SK-N-SH (cell line): ENCODE results near the gene B4GALT6. TPM values are rescaled to one million over a fixed set of nuclear protein-coding genes. Genes with fewer than 3 reads are reported as not detected.

ENCODE experiments used
- CTCF ChIA-PET: fragments of 300-600, 350-600 bp; formaldehyde crosslinking; extraction: SDS; loops from one replicate; lab custom pipeline; 2021; lab: Yijun Ruan, JAX
- POLR2A ChIA-PET: fragments of 350-600 bp; sonication (Branson Sonifier 250); formaldehyde crosslinking; extraction: SDS; loops from one replicate; lab custom pipeline; 2020; ENCODE audit warnings: antibody characterized with exemption, inconsistent platforms; lab: Yijun Ruan, JAX
- DNase-seq: peaks from one replicate; pipeline ENCODE4 v3.0.0; 2012
- H2AFZ ChIP-seq: fragments of 200-600 bp; sonication (generic); 2 replicates; pipeline ENCODE4 v1.8.1; 2016; ENCODE audit warnings: antibody characterized with exemption, mild to moderate bottlenecking, low read depth
- H3F3A ChIP-seq: fragments of 200-600 bp; sonication (generic); replicated peaks from 2 replicates; pipeline ENCODE3; 2016; ENCODE audit warnings: antibody characterized with exemption, mild to moderate bottlenecking; ENCODE audit not compliant: insufficient read depth
- H3K27ac ChIP-seq, 2 experiments: fragments of 200-500 bp in 1 of 2; fragments of 200-600 bp in 1 of 2; sonication (Bioruptor generic) in 1 of 2; sonication (generic), shearing (Covaris generic) in 1 of 2; 2 replicates each; pipeline versions ENCODE4 v1.5.1 to v1.6.1; 2014 to 2016; ENCODE audit warnings: low read depth in 2 of 2, inconsistent platforms in 1 of 2, low read length in 1 of 2, mild to moderate bottlenecking in 1 of 2, mixed read lengths in 1 of 2
- H3K27me3 ChIP-seq: fragments of 200-600 bp; sonication (generic), shearing (Covaris generic); 2 replicates; pipeline ENCODE4 v1.6.1; 2016; ENCODE audit warnings: mixed run types; ENCODE audit not compliant: insufficient read depth
- H3K36me3 ChIP-seq, 2 experiments: fragments of 200-500 bp in 1 of 2; fragments of 200-600 bp in 1 of 2; sonication (Bioruptor generic) in 1 of 2; sonication (generic) in 1 of 2; replicated peaks in 1 of 2; 2 replicates each; pipeline versions ENCODE3 to v1.5.1; 2014 to 2016; ENCODE audit warnings: low read length in 1 of 2, mild to moderate bottlenecking in 1 of 2; ENCODE audit not compliant: insufficient read depth in 2 of 2, control insufficient read depth in 1 of 2
- H3K4me1 ChIP-seq, 2 experiments: fragments of 200-500 bp in 1 of 2; fragments of 200-600 bp in 1 of 2; sonication (Bioruptor generic) in 1 of 2; sonication (generic), shearing (Covaris generic) in 1 of 2; 2 replicates each; pipeline versions ENCODE4 v1.5.1 to v1.6.1; 2014 to 2016; ENCODE audit warnings: low read depth in 1 of 2, low read length in 1 of 2, mixed run types in 1 of 2; ENCODE audit not compliant: insufficient read depth in 2 of 2, control insufficient read depth in 1 of 2
- H3K4me2 ChIP-seq: fragments of 200-600 bp; sonication (generic), shearing (Covaris generic); 2 replicates; pipeline ENCODE4 v1.6.1; 2017; ENCODE audit warnings: mixed run types
- H3K4me3 ChIP-seq, 2 experiments: fragments of 200-500 bp in 1 of 2; fragments of 200-600 bp in 1 of 2; sonication (Bioruptor generic) in 1 of 2; sonication (generic), shearing (Covaris generic) in 1 of 2; 2 replicates each; pipeline versions ENCODE4 v1.5.1 to v1.8.1; 2014 to 2016; ENCODE audit warnings: low read depth in 2 of 2, inconsistent platforms in 1 of 2, low read length in 1 of 2, mild to moderate bottlenecking in 1 of 2, mixed read lengths in 1 of 2, moderate library complexity in 1 of 2
- H3K79me2 ChIP-seq: fragments of 200-600 bp; sonication (generic); 2 replicates; pipeline ENCODE4 v1.8.1; 2017; ENCODE audit warnings: mild to moderate bottlenecking; ENCODE audit not compliant: insufficient read depth
- H3K9ac ChIP-seq: fragments of 200-600 bp; sonication (generic); 2 replicates; pipeline ENCODE4 v1.6.1; 2017; ENCODE audit warnings: mixed run types
- H3K9me2 ChIP-seq: fragments of 200-600 bp; sonication (generic); 2 replicates; pipeline ENCODE4 v1.6.1; 2017; ENCODE audit warnings: mixed run types
- H3K9me3 ChIP-seq: fragments of 200-600 bp; sonication (generic); 2 replicates; pipeline ENCODE4 v1.6.1; 2017; ENCODE audit warnings: mixed run types, mild to moderate bottlenecking, moderate library complexity
- H4K20me1 ChIP-seq: fragments of 200-600 bp; sonication (generic); 2 replicates; pipeline ENCODE4 v1.6.1; 2017; ENCODE audit warnings: mild to moderate bottlenecking, mixed run types; ENCODE audit not compliant: insufficient read depth
- CHD2 ChIP-seq: fragments of 150-350 bp; IDR thresholded peaks from 2 replicates; pipeline ENCODE4 v1.6.1; 2018; ENCODE audit warnings: low read length; ENCODE audit not compliant: partially characterized antibody
- ELF1 ChIP-seq: IDR thresholded peaks from 2 replicates; pipeline ENCODE4 v1.4.0; 2012
- EP300 ChIP-seq, 2 experiments: IDR thresholded peaks; 2 replicates each; pipeline versions ENCODE4 v1.4.0 to v1.6.1; 2012; ENCODE audit warnings: borderline replicate concordance in 1 of 2, low read depth in 1 of 2, low read length in 1 of 2
- EZH2phosphoT487 ChIP-seq: fragments of 200-600 bp; sonication (generic); IDR thresholded peaks from 2 replicates; pipeline ENCODE4 v1.6.1; 2017; ENCODE audit warnings: low read depth, mixed run types, mild to moderate bottlenecking, antibody characterized with exemption, moderate library complexity, borderline replicate concordance
- FOXM1 ChIP-seq: IDR thresholded peaks from 2 replicates; pipeline ENCODE4 v1.4.0; 2012; ENCODE audit warnings: low read depth, mild to moderate bottlenecking
- JUND ChIP-seq: IDR thresholded peaks from 2 replicates; pipeline ENCODE4 v1.4.0; 2012
- MEF2A ChIP-seq: IDR thresholded peaks from 2 replicates; pipeline ENCODE4 v1.4.0; 2012; ENCODE audit warnings: low read depth, borderline replicate concordance
- MXI1 ChIP-seq: IDR thresholded peaks from 2 replicates; pipeline ENCODE4 v1.6.1; 2012; ENCODE audit warnings: mild to moderate bottlenecking, low read depth, low read length, improper control_type of control experiment
- NFIC ChIP-seq: IDR thresholded peaks from 2 replicates; pipeline ENCODE4 v1.4.0; 2012; ENCODE audit warnings: borderline replicate concordance
- POLR2AphosphoS5 ChIP-seq: IDR thresholded peaks from 2 replicates; pipeline ENCODE4 v1.6.1; 2012; ENCODE audit warnings: low read depth, low read length
- SMC3 ChIP-seq: IDR thresholded peaks from 2 replicates; pipeline ENCODE4 v1.6.1; 2012; ENCODE audit warnings: low read depth, low read length, improper control_type of control experiment
- TCF12 ChIP-seq: IDR thresholded peaks from 2 replicates; pipeline ENCODE4 v1.4.0; 2012
- TEAD4 ChIP-seq: IDR thresholded peaks from 2 replicates; pipeline ENCODE4 v1.4.0; 2012; ENCODE audit warnings: mild to moderate bottlenecking, borderline replicate concordance; ENCODE audit not compliant: insufficient read depth
- YY1 ChIP-seq: IDR thresholded peaks from 2 replicates; pipeline ENCODE4 v1.4.0; 2012; ENCODE audit warnings: low read depth, mild to moderate bottlenecking
- WGBS: methylation state at CpG from one replicate; pipeline ENCODE4 v1.1.6; 2017; ENCODE audit warnings: low lambda C conversion rate; 5-methylcytosine and 5-hydroxymethylcytosine counted together
- polyA plus RNA-seq, 3 experiments: library from polyadenylated mRNA; depleted of rRNA; stranded (reverse); fragments of >200 nt; gene quantifications; 2 replicates each; pipeline ENCODE4 v1.2.3, GENCODE V29; 2012
- TF ChIP-seq, protein P1 (sequence below): IDR thresholded peaks from 2 replicates; pipeline ENCODE4 v1.4.0; 2012; ENCODE audit warnings: low read depth, borderline replicate concordance
- TF ChIP-seq, protein P2 (sequence below): IDR thresholded peaks from 2 replicates; pipeline ENCODE4; 2012
- TF ChIP-seq, protein P3 (sequence below): fragments of 200-600 bp; sonication (generic); IDR thresholded peaks from 2 replicates; pipeline ENCODE4 v1.6.1; 2017; ENCODE audit warnings: antibody characterized with exemption, mild to moderate bottlenecking, moderate library complexity
- TF ChIP-seq, protein P4 (sequence below): IDR thresholded peaks from 2 replicates; pipeline ENCODE4 v1.6.1; 2012; ENCODE audit warnings: mild to moderate bottlenecking, low read depth, low read length, moderate library complexity
- TF ChIP-seq, protein P5 (sequence below): fragments of 150-350 bp; IDR thresholded peaks from 2 replicates; pipeline ENCODE4 v1.6.1; 2016; ENCODE audit warnings: mild to moderate bottlenecking, low read depth, low read length
- TF ChIP-seq, protein P6 (sequence below): fragments of 150-350 bp; IDR thresholded peaks from 2 replicates; pipeline ENCODE4 v1.6.1; 2017; ENCODE audit warnings: antibody characterized with exemption, low read length, low read depth, borderline replicate concordance

B4GALT6 gene
- polyA plus RNA-seq, 1 of the 3 experiments (the other 2 are of a cell fraction): 3.1 TPM

DNA sequence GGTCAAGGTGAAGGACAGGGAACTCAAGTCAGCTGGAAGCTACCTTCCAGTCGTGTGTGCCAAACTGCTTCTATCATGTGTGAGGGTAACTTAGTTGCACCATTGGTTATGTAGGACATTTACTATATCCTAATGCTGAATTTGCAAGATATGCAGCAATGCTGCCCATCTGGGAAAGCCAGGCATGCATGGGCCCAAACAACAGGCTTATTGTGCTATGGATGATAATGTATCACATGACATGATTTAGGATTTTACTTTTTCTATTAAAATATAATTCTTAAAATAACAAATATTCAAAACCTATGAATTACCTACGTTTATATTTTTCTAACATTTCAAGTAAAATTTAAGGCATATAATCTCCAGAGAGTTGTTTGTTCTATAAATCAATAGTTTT is 35.9 kb downstream of the B4GALT6 start (continued):
- TF ChIP-seq ELF1 (no peak), CHD2 (no peak)
- TF ChIP-seq, protein P1, sequence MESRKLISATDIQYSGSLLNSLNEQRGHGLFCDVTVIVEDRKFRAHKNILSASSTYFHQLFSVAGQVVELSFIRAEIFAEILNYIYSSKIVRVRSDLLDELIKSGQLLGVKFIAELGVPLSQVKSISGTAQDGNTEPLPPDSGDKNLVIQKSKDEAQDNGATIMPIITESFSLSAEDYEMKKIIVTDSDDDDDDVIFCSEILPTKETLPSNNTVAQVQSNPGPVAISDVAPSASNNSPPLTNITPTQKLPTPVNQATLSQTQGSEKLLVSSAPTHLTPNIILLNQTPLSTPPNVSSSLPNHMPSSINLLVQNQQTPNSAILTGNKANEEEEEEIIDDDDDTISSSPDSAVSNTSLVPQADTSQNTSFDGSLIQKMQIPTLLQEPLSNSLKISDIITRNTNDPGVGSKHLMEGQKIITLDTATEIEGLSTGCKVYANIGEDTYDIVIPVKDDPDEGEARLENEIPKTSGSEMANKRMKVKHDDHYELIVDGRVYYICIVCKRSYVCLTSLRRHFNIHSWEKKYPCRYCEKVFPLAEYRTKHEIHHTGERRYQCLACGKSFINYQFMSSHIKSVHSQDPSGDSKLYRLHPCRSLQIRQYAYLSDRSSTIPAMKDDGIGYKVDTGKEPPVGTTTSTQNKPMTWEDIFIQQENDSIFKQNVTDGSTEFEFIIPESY: no peak

DNA sequence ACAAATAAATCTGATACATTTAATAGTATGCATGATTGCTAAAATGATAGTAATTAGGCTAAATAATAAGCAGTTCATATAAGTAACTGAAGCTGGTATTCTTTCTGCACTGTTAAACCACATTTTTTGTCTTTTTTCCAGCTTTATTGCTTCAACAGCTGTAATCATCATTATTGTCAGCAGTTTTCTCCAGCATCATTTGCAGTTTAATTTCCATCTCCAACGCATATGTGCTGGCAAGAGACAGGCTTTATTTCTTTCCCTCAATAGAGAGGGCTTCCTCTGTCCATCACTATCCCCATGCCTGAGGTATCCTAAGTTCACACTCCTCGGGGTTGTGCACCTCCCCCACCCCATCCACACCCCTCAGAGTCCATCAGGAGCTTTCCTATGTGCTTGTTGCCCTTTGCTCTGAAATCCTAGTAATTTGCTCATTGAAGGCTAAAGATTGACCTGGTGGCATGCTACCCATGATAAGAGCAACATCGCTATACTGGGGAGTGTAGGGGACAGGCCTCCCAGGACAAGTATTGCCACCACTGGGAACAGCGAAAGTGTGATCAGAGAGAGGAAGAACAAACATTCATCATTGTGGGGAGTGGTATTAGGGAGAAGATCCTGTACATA is 37.1 kb downstream of the B4GALT6 start:
- TF ChIP-seq EZH2phosphoT487 (no peak), CHD2 (no peak), TEAD4 (no peak), EP300 (IDR thresholded peaks at IDR 0.05; ENCODE audit: borderline replicate concordance in 1 of 2, low read depth in 1 of 2, low read length in 1 of 2) (no peak), NFIC (no peak), SMC3 (no peak), POLR2AphosphoS5 (no peak), YY1 (no peak), FOXM1 (no peak), MEF2A (no peak), JUND (no peak), ELF1 (no peak), MXI1 (no peak), TCF12 (no peak)
- TF ChIP-seq, protein P2, sequence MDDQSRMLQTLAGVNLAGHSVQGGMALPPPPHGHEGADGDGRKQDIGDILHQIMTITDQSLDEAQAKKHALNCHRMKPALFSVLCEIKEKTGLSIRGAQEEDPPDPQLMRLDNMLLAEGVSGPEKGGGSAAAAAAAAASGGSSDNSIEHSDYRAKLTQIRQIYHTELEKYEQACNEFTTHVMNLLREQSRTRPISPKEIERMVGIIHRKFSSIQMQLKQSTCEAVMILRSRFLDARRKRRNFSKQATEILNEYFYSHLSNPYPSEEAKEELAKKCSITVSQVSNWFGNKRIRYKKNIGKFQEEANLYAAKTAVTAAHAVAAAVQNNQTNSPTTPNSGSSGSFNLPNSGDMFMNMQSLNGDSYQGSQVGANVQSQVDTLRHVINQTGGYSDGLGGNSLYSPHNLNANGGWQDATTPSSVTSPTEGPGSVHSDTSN: no peak
- TF ChIP-seq, protein P3, sequence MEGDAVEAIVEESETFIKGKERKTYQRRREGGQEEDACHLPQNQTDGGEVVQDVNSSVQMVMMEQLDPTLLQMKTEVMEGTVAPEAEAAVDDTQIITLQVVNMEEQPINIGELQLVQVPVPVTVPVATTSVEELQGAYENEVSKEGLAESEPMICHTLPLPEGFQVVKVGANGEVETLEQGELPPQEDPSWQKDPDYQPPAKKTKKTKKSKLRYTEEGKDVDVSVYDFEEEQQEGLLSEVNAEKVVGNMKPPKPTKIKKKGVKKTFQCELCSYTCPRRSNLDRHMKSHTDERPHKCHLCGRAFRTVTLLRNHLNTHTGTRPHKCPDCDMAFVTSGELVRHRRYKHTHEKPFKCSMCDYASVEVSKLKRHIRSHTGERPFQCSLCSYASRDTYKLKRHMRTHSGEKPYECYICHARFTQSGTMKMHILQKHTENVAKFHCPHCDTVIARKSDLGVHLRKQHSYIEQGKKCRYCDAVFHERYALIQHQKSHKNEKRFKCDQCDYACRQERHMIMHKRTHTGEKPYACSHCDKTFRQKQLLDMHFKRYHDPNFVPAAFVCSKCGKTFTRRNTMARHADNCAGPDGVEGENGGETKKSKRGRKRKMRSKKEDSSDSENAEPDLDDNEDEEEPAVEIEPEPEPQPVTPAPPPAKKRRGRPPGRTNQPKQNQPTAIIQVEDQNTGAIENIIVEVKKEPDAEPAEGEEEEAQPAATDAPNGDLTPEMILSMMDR: no peak
- TF ChIP-seq, protein P4, sequence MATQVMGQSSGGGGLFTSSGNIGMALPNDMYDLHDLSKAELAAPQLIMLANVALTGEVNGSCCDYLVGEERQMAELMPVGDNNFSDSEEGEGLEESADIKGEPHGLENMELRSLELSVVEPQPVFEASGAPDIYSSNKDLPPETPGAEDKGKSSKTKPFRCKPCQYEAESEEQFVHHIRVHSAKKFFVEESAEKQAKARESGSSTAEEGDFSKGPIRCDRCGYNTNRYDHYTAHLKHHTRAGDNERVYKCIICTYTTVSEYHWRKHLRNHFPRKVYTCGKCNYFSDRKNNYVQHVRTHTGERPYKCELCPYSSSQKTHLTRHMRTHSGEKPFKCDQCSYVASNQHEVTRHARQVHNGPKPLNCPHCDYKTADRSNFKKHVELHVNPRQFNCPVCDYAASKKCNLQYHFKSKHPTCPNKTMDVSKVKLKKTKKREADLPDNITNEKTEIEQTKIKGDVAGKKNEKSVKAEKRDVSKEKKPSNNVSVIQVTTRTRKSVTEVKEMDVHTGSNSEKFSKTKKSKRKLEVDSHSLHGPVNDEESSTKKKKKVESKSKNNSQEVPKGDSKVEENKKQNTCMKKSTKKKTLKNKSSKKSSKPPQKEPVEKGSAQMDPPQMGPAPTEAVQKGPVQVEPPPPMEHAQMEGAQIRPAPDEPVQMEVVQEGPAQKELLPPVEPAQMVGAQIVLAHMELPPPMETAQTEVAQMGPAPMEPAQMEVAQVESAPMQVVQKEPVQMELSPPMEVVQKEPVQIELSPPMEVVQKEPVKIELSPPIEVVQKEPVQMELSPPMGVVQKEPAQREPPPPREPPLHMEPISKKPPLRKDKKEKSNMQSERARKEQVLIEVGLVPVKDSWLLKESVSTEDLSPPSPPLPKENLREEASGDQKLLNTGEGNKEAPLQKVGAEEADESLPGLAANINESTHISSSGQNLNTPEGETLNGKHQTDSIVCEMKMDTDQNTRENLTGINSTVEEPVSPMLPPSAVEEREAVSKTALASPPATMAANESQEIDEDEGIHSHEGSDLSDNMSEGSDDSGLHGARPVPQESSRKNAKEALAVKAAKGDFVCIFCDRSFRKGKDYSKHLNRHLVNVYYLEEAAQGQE: no peak
- TF ChIP-seq, protein P5, sequence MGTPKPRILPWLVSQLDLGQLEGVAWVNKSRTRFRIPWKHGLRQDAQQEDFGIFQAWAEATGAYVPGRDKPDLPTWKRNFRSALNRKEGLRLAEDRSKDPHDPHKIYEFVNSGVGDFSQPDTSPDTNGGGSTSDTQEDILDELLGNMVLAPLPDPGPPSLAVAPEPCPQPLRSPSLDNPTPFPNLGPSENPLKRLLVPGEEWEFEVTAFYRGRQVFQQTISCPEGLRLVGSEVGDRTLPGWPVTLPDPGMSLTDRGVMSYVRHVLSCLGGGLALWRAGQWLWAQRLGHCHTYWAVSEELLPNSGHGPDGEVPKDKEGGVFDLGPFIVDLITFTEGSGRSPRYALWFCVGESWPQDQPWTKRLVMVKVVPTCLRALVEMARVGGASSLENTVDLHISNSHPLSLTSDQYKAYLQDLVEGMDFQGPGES: no peak
- TF ChIP-seq, protein P6, sequence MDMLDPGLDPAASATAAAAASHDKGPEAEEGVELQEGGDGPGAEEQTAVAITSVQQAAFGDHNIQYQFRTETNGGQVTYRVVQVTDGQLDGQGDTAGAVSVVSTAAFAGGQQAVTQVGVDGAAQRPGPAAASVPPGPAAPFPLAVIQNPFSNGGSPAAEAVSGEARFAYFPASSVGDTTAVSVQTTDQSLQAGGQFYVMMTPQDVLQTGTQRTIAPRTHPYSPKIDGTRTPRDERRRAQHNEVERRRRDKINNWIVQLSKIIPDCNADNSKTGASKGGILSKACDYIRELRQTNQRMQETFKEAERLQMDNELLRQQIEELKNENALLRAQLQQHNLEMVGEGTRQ: no peak
- Histone ChIP-seq H4K20me1 (no peaks in the 10 kb centered on the region), H3K9me3 (no peaks in the 10 kb centered on the region), H3K9me2 (no peaks in the 10 kb centered on the region), H3F3A (peaks cover 4% of the 10 kb centered on the region), H3K4me1 (peaks cover 0 to 7% of the 10 kb centered on the region in 2 experiments; a peak in 1 of 4 replicates), H3K27me3 (no peaks in the 10 kb centered on the region), H3K4me3 (no peak overlapping the region), H3K9ac (no peak overlapping the region), H3K36me3 (no peaks in the 10 kb centered on the region), H3K4me2 (no peak overlapping the region), H2AFZ (no peak overlapping the region), H3K79me2 (no peaks in the 10 kb centered on the region), H3K27ac (no peak overlapping the region)
- CTCF ChIA-PET: interaction anchor here (1.4 kb wide), 1 partner anchor 91 kb away, joined by 4 read pairs; no protein-coding TSS in a partner anchor
- DNase-seq: no peak
- 89% methylated on average over 4 of the region's 4 CpGs for WGBS
- POLR2A ChIA-PET: no interaction called here
